ENCODE results near the gene VGLL4. TPM values are rescaled to one million over a fixed set of nuclear protein-coding genes. Genes with fewer than 3 reads are reported as not detected.

Gene VGLL4
- total RNA-seq, 1 experiment from 2014 or later = 46.3 TPM

DNA sequence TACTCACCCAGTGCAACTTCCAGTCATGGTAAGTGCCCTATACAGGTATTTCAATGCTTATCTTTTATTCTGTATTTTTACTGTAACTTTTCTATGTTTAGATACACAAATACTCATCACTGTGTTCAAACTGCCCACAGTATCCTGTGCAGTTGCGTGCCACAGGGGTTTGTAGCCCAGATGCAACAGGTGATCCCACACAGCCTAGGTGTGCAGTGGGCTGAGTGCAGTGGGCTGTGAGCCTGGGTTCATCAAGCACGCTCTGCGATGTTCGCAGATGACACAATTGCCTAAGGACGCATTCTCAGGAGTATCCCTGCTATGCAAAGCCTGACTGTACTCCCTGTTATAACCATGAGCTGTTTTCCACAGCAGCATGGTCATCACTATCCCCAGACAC lies 36.2 kb upstream of the VGLL4 start:
- ATAC-seq (no peak), DNase-seq (no peak)
- intact Hi-C loops (cut with micrococcal nuclease) = no loop called here
- no TSS peak for BruUV-seq (replicated peaks)
- H3K9me2 ChIP-seq (replicated peaks; ENCODE audit: low read length) = no peaks in the 10 kb centered on the region
- TF ChIP-seq, protein P1, sequence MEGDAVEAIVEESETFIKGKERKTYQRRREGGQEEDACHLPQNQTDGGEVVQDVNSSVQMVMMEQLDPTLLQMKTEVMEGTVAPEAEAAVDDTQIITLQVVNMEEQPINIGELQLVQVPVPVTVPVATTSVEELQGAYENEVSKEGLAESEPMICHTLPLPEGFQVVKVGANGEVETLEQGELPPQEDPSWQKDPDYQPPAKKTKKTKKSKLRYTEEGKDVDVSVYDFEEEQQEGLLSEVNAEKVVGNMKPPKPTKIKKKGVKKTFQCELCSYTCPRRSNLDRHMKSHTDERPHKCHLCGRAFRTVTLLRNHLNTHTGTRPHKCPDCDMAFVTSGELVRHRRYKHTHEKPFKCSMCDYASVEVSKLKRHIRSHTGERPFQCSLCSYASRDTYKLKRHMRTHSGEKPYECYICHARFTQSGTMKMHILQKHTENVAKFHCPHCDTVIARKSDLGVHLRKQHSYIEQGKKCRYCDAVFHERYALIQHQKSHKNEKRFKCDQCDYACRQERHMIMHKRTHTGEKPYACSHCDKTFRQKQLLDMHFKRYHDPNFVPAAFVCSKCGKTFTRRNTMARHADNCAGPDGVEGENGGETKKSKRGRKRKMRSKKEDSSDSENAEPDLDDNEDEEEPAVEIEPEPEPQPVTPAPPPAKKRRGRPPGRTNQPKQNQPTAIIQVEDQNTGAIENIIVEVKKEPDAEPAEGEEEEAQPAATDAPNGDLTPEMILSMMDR (conservative IDR thresholded peaks at IDR 0.05; ENCODE audit: low read depth, low read length) = no peak
- TF ChIP-seq EZH2 (IDR thresholded peaks at IDR 0.05; ENCODE audit: low read length, unreplicated experiment) (no peak), EZH2phosphoT487 (IDR thresholded peaks at IDR 0.05; ENCODE audit: borderline replicate concordance, low read length) (no peak)
- no peak overlapping the region for H3K4me3 ChIP-seq (ENCODE audit: low read length)
- H3K27ac ChIP-seq (ENCODE audit: low read length) = no peak overlapping the region
- no peak overlapping the region for H3K4me2 ChIP-seq (ENCODE audit: low read length)
- no peaks in the 10 kb centered on the region for H4K20me1 ChIP-seq (ENCODE audit: low read length)
- ChIA-PET CTCF (no interaction called here), POLR2A (ENCODE audit: unreplicated experiment) (no interaction called here)
- no peaks in the 10 kb centered on the region for H3K9me3 ChIP-seq (ENCODE audit: low read length)
- H3K79me2 ChIP-seq (ENCODE audit: low read length) = no peaks in the 10 kb centered on the region
- no peak overlapping the region for H3K9ac ChIP-seq (ENCODE audit: low read length)
- H2AFZ ChIP-seq (ENCODE audit: low read length) = no peak overlapping the region
- peaks cover 3% of the 10 kb centered on the region; the same call in 1 of the 2 replicates for H3K36me3 ChIP-seq (ENCODE audit: low read depth, low read length)
- H3K27me3 ChIP-seq (ENCODE audit: low read length) = no peaks in the 10 kb centered on the region
- no peaks in the 10 kb centered on the region for H3F3A ChIP-seq (ENCODE audit: low read length, unreplicated experiment)
- no peaks in the 10 kb centered on the region for H3K4me1 ChIP-seq (ENCODE audit: insufficient read depth, low read length)

DNA sequence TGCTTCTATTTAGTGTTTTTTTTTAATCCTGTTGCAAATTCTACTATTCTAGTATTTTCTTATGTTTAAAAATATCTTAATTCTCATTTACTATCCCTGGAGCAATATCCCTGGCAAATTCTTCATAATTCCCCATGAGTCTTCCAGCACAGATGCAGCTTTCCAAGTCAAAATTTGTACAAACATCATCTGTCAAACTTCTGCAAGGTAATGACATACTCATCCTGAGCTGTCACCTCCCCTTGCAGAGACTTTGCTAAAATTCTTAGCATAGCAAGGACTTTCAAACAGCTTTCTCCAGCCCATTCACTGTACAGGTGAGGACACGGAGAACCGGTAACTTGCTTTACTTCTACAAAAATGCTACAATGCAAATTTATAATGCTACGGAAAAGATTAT lies 28.6 kb upstream of the VGLL4 start:
- H3K9me3 ChIP-seq (ENCODE audit: low read length) = no peaks in the 10 kb centered on the region
- no peaks in the 10 kb centered on the region for H3K9me2 ChIP-seq (replicated peaks; ENCODE audit: low read length)
- ATAC-seq (peak; percentile 48), DNase-seq (peak; percentile 31)
- ChIA-PET POLR2A (ENCODE audit: unreplicated experiment) (interaction anchor here (0.5 to 0.7 kb wide), 2 partner anchors 9 to 29 kb away, joined by 3 read pairs; no protein-coding TSS in a partner anchor), CTCF (interaction anchor here (0.6 kb wide), 1 partner anchor 10 kb away, joined by 3 read pairs; no protein-coding TSS in a partner anchor)
- H3K4me3 ChIP-seq (ENCODE audit: low read length) = no peak overlapping the region
- H3K36me3 ChIP-seq (ENCODE audit: low read depth, low read length) = 0 out of 2 replicates have a peak, but pooled peaks cover 3% of the 10 kb centered on the region
- no peak overlapping the region for H3K9ac ChIP-seq (ENCODE audit: low read length)
- TF ChIP-seq, protein P1 (conservative IDR thresholded peaks at IDR 0.05; ENCODE audit: low read depth, low read length) = no peak
- no peak for TF ChIP-seq EZH2 (IDR thresholded peaks at IDR 0.05; ENCODE audit: low read length, unreplicated experiment)
- no peak for TF ChIP-seq EZH2phosphoT487 (IDR thresholded peaks at IDR 0.05; ENCODE audit: borderline replicate concordance, low read length)
- no TSS peak for BruUV-seq (replicated peaks)
- peaks cover 17% of the 10 kb centered on the region for H3K4me1 ChIP-seq (ENCODE audit: insufficient read depth, low read length)
- H3F3A ChIP-seq (ENCODE audit: low read length, unreplicated experiment) = no peaks in the 10 kb centered on the region
- H3K79me2 ChIP-seq (ENCODE audit: low read length) = peaks cover 19% of the 10 kb centered on the region
- intact Hi-C loops (cut with micrococcal nuclease) = loop anchor here (5.0 kb wide), 1 partner anchor 130 kb away; no protein-coding TSS in a partner anchor
- peaks cover 9% of the 10 kb centered on the region; the same call in 1 of the 2 replicates for H4K20me1 ChIP-seq (ENCODE audit: low read length)
- no peak overlapping the region for H2AFZ ChIP-seq (ENCODE audit: low read length)
- H3K4me2 ChIP-seq (ENCODE audit: low read length) = peak overlapping the region; percentile 32; the same call in 1 of the 2 replicates
- no peak overlapping the region for H3K27ac ChIP-seq (ENCODE audit: low read length)
- no peaks in the 10 kb centered on the region for H3K27me3 ChIP-seq (ENCODE audit: low read length)

DNA sequence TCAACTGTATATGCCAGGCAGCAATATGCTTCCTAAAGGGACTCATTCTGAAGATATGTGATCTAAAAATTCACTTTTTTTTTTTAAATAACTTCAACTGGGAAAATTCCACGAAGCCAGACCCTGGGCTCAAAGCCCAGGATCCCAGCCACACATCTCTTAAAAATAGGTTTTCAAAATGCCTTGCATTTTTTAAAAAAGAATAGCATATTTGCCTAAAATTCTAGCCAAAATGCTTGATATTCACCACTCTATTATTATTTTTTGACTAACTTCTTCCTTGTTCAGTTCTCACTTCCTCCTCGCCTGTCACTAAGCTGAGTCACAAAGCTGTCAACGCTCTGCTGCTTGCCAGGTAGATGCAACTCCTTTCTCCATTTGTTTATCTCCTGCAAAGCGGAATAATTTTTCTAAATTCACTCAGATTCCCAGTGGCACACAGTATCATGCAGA lies 28.0 kb upstream of the VGLL4 start:
- H3K4me1 ChIP-seq (ENCODE audit: insufficient read depth, low read length) = peaks cover 17% of the 10 kb centered on the region
- H4K20me1 ChIP-seq (ENCODE audit: low read length) = peaks cover 9% of the 10 kb centered on the region; the same call in 1 of the 2 replicates
- TF ChIP-seq, protein P1 (conservative IDR thresholded peaks at IDR 0.05; ENCODE audit: low read depth, low read length) = no peak
- no peak for TF ChIP-seq EZH2 (IDR thresholded peaks at IDR 0.05; ENCODE audit: low read length, unreplicated experiment)
- no peak for TF ChIP-seq EZH2phosphoT487 (IDR thresholded peaks at IDR 0.05; ENCODE audit: borderline replicate concordance, low read length)
- peak overlapping the region; percentile 22 for H3K27ac ChIP-seq (ENCODE audit: low read length)
- H3K36me3 ChIP-seq (ENCODE audit: low read depth, low read length) = 0 out of 2 replicates have a peak, but pooled peaks cover 3% of the 10 kb centered on the region
- no peak overlapping the region for H3K9ac ChIP-seq (ENCODE audit: low read length)
- peaks cover 20% of the 10 kb centered on the region for H3K79me2 ChIP-seq (ENCODE audit: low read length)
- no peak overlapping the region for H3K4me3 ChIP-seq (ENCODE audit: low read length)
- H3K27me3 ChIP-seq (ENCODE audit: low read length) = no peaks in the 10 kb centered on the region
- intact Hi-C loops (cut with micrococcal nuclease) = loop anchor here (5.0 kb wide), 1 partner anchor 131 kb away; no protein-coding TSS in a partner anchor
- ChIA-PET POLR2A (ENCODE audit: unreplicated experiment) (interaction anchor here (0.5 kb wide), 1 partner anchor 8 kb away, joined by 3 read pairs; no protein-coding TSS in a partner anchor), CTCF (interaction anchor here (0.6 kb wide), 1 partner anchor 9 kb away, joined by 3 read pairs; no protein-coding TSS in a partner anchor)
- H3K9me3 ChIP-seq (ENCODE audit: low read length) = no peaks in the 10 kb centered on the region
- no peaks in the 10 kb centered on the region for H3K9me2 ChIP-seq (replicated peaks; ENCODE audit: low read length)
- peak; percentile 76 for DNase-seq
- no peaks in the 10 kb centered on the region for H3F3A ChIP-seq (ENCODE audit: low read length, unreplicated experiment)
- BruUV-seq (replicated peaks) = no TSS peak
- peak overlapping the region; percentile 3 for H3K4me2 ChIP-seq (ENCODE audit: low read length)
- no peak overlapping the region for H2AFZ ChIP-seq (ENCODE audit: low read length)
- ATAC-seq = peak; percentile 86

Data from PC-3 (cell line).